NT2/D1 (cell line): ENCODE measurements around the gene CRKL.
"Not testable (repeated sequence)": the region's sequence is repeated elsewhere in the genome, so short reads cannot be mapped to it uniquely, and the experiment has no call there.

Experiments used
- SUZ12 ChIP-seq: IDR thresholded peaks from 2 replicates; pipeline ENCODE4 v1.6.1; 2011; ENCODE audit not compliant: insufficient read length, insufficient read depth; ENCODE audit errors: extremely low read depth
- YY1 ChIP-seq: IDR thresholded peaks from 2 replicates; pipeline ENCODE4 v1.6.1; 2011; ENCODE audit not compliant: insufficient read length, insufficient read depth
- ZNF274 ChIP-seq: IDR thresholded peaks from 2 replicates; pipeline ENCODE4 v1.6.1; 2011; ENCODE audit warnings: mild to moderate bottlenecking, low read depth, low read length

GRCh38 chr22:20935780-20936539 is 18.8 kb downstream of the CRKL start:
- TF ChIP-seq ZNF274, YY1, SUZ12: not testable (repeated sequence)
